H1 (cell line): ENCODE measurements around the gene ABCC11. TPM values are rescaled to one million over a fixed set of nuclear protein-coding genes. Genes with fewer than 3 reads are reported as not detected.

Experiments used
- CTCF ChIA-PET: fragments of 300-600 bp; sonication (Branson Sonifier 250); formaldehyde crosslinking; loops from one replicate; lab custom pipeline; 2021; ENCODE audit not compliant: partially characterized antibody; lab: Charles Lee
- POLR2A ChIA-PET: fragments of 300-600 bp; sonication (Branson Sonifier 250); formaldehyde crosslinking; loops from one replicate; lab custom pipeline; 2021; ENCODE audit warnings: inconsistent platforms; ENCODE audit not compliant: partially characterized antibody; lab: Charles Lee
- DNase-seq, 2 experiments: peaks; one replicate each; pipeline versions ENCODE4 v3.0.0 to v3.0.0-alpha.2; 2010 to 2022; ENCODE audit warnings: low spot score in 2 of 2, low read depth in 1 of 2, mixed read lengths in 1 of 2
- FAIRE-seq: peaks from 2 replicates; lab custom pipeline; 2011; peaks lifted over from hg19 to GRCh38; lab: Jason Lieb, UNC
- H2AFZ ChIP-seq: 2 replicates; pipeline ENCODE4 v1.8.1; 2012; ENCODE audit warnings: low read length, inconsistent platforms
- H2AK5ac ChIP-seq: 2 replicates; pipeline ENCODE4 v1.6.1; 2013; ENCODE audit warnings: low read depth, low read length
- H2BK120ac ChIP-seq: replicated peaks from 2 replicates; pipeline ENCODE3; 2013; ENCODE audit warnings: low read depth, low read length, inconsistent platforms
- H2BK12ac ChIP-seq: 2 replicates; pipeline ENCODE4 v1.6.1; 2013; ENCODE audit warnings: low read depth, low read length
- H2BK15ac ChIP-seq: 2 replicates; pipeline ENCODE4 v1.6.1; 2013; ENCODE audit warnings: low read length
- H2BK20ac ChIP-seq: 2 replicates; pipeline ENCODE4 v1.6.1; 2013; ENCODE audit warnings: low read length
- H2BK5ac ChIP-seq: 2 replicates; pipeline ENCODE4 v1.6.1; 2013; ENCODE audit warnings: low read depth, low read length
- H3K14ac ChIP-seq: 2 replicates; pipeline ENCODE4 v1.6.1; 2013; ENCODE audit warnings: inconsistent platforms; ENCODE audit not compliant: insufficient read length
- H3K18ac ChIP-seq: 2 replicates; pipeline ENCODE4 v1.6.1; 2013; ENCODE audit warnings: low read length; ENCODE audit errors: extremely low read depth
- H3K23ac ChIP-seq: 2 replicates; pipeline ENCODE4 v1.6.1; 2013; ENCODE audit warnings: inconsistent platforms; ENCODE audit not compliant: insufficient read length
- H3K23me2 ChIP-seq: 2 replicates; pipeline ENCODE4 v1.6.1; 2013; ENCODE audit warnings: low read depth, low read length
- H3K27ac ChIP-seq: 2 replicates; pipeline ENCODE4 v1.6.1; 2011; ENCODE audit warnings: low read depth, low read length, inconsistent platforms
- H3K27me3 ChIP-seq, 4 experiments: replicated peaks in 1 of 4; 1 replicate in 1 of 4; 2 replicates in 3 of 4; pipeline versions ENCODE4 v1.6.1 to v1.8.1; 2011 to 2013; ENCODE audit warnings: low read length in 3 of 4, mild to moderate bottlenecking in 3 of 4, inconsistent platforms in 2 of 4, mixed read lengths in 2 of 4, moderate library complexity in 1 of 4; ENCODE audit not compliant: control insufficient read depth in 3 of 4, insufficient read depth in 3 of 4; ENCODE audit errors: extremely low read depth in 1 of 4
- H3K36me3 ChIP-seq, 4 experiments: 2 replicates each; pipeline versions ENCODE4 v1.6.1 to v1.8.1; 2011 to 2013; ENCODE audit warnings: mild to moderate bottlenecking in 4 of 4, low read length in 3 of 4, moderate library complexity in 2 of 4, control low read depth in 1 of 4, inconsistent platforms in 1 of 4; ENCODE audit not compliant: insufficient read depth in 4 of 4, control insufficient read depth in 2 of 4
- H3K4ac ChIP-seq: replicated peaks from 2 replicates; pipeline ENCODE3; 2013; ENCODE audit warnings: low read length, low read depth, mixed read lengths, inconsistent platforms; ENCODE audit not compliant: insufficient read length
- H3K4me1 ChIP-seq, 4 experiments: replicated peaks in 1 of 4; 1 replicate in 1 of 4; 2 replicates in 3 of 4; pipeline versions ENCODE4 v1.6.1 to v1.8.1; 2011 to 2013; ENCODE audit warnings: low read length in 3 of 4, inconsistent platforms in 2 of 4, mixed read lengths in 1 of 4; ENCODE audit not compliant: insufficient read depth in 4 of 4, control insufficient read depth in 3 of 4
- H3K4me2 ChIP-seq, 2 experiments: 2 replicates each; pipeline versions ENCODE4 v1.6.1 to v1.8.1; 2011 to 2013; ENCODE audit warnings: low read depth in 2 of 2, low read length in 2 of 2, control low read depth in 1 of 2, inconsistent platforms in 1 of 2, mild to moderate bottlenecking in 1 of 2; ENCODE audit not compliant: insufficient read depth in 1 of 2
- H3K4me3 ChIP-seq, 4 experiments: fragments of 200-600, 300-600 bp in 1 of 4; sonication (generic), shearing (Covaris generic), sonication (Bioruptor Twin) in 1 of 4; 2 replicates each; pipeline versions ENCODE4 v1.5.1 to v1.8.1; 2011 to 2016; ENCODE audit warnings: low read length in 4 of 4, low read depth in 3 of 4, control low read depth in 2 of 4, inconsistent platforms in 2 of 4, mild to moderate bottlenecking in 2 of 4, mixed read lengths in 1 of 4, moderate library complexity in 1 of 4; ENCODE audit not compliant: insufficient read depth in 2 of 4; ENCODE audit errors: extremely low read depth in 1 of 4
- H3K56ac ChIP-seq: replicated peaks from 2 replicates; pipeline ENCODE3; 2013; ENCODE audit warnings: low read depth, mild to moderate bottlenecking, mixed read lengths, low read length, inconsistent platforms; ENCODE audit not compliant: insufficient read length
- H3K79me1 ChIP-seq: 2 replicates; pipeline ENCODE4 v1.6.1; 2013; ENCODE audit warnings: low read depth, low read length, control low read depth
- H3K79me2 ChIP-seq, 2 experiments: 2 replicates each; pipeline versions ENCODE4 v1.6.1 to v1.8.1; 2012 to 2013; ENCODE audit warnings: low read length in 2 of 2, mild to moderate bottlenecking in 2 of 2, inconsistent platforms in 1 of 2; ENCODE audit not compliant: insufficient read depth in 2 of 2, control insufficient read depth in 1 of 2
- H3K9ac ChIP-seq, 4 experiments: replicated peaks in 1 of 4; 1 replicate in 1 of 4; 2 replicates in 3 of 4; pipeline versions ENCODE4 v1.6.1 to v1.8.1; 2011 to 2013; ENCODE audit warnings: low read depth in 3 of 4, low read length in 3 of 4, control low read depth in 2 of 4, mild to moderate bottlenecking in 2 of 4, moderate library complexity in 2 of 4, inconsistent platforms in 1 of 4; ENCODE audit errors: extremely low read depth in 1 of 4
- H3K9me3 ChIP-seq, 2 experiments: 2 replicates each; pipeline versions ENCODE4 v1.6.1 to v1.8.1; 2012 to 2013; ENCODE audit warnings: mild to moderate bottlenecking in 2 of 2, moderate library complexity in 2 of 2, control low read depth in 1 of 2, inconsistent platforms in 1 of 2, low read depth in 1 of 2, low read length in 1 of 2, mixed read lengths in 1 of 2; ENCODE audit not compliant: insufficient read depth in 2 of 2
- H4K20me1 ChIP-seq, 2 experiments: replicated peaks in 1 of 2; 2 replicates each; pipeline versions ENCODE3 to v1.8.1; 2011 to 2013; ENCODE audit warnings: inconsistent platforms in 2 of 2, low read length in 2 of 2, mild to moderate bottlenecking in 1 of 2; ENCODE audit not compliant: insufficient read depth in 2 of 2, control insufficient read depth in 1 of 2
- H4K5ac ChIP-seq: 2 replicates; pipeline ENCODE4 v1.6.1; 2013; ENCODE audit warnings: low read length, low read depth, mixed read lengths, inconsistent platforms; ENCODE audit not compliant: insufficient read length
- H4K8ac ChIP-seq: 2 replicates; pipeline ENCODE4 v1.8.0; 2013; ENCODE audit warnings: mild to moderate bottlenecking, moderate library complexity, low read length, inconsistent platforms; ENCODE audit not compliant: insufficient read depth; ENCODE audit errors: extremely low read depth
- H4K91ac ChIP-seq: replicated peaks from 2 replicates; pipeline ENCODE3; 2013; ENCODE audit warnings: low read length, mixed read lengths, inconsistent platforms; ENCODE audit not compliant: insufficient read length
- ASH2L ChIP-seq: fragments of 200-600, 300-600 bp; sonication (generic); IDR thresholded peaks from one replicate; pipeline ENCODE4 v1.7.1; 2017; ENCODE audit warnings: low read length
- EZH2 ChIP-seq: fragments of 200-600 bp; sonication (generic); IDR thresholded peaks from 2 replicates; pipeline ENCODE4 v1.7.1; 2012; ENCODE audit warnings: low read depth, mild to moderate bottlenecking, moderate library complexity, low read length, inconsistent platforms; ENCODE audit not compliant: severe bottlenecking
- FOSL1 ChIP-seq: IDR thresholded peaks from 2 replicates; pipeline ENCODE4 v1.6.1; 2011; ENCODE audit warnings: mild to moderate bottlenecking, low read depth, low read length, moderate library complexity; ENCODE audit not compliant: insufficient read depth
- KDM1A ChIP-seq: fragments of 200-600, 300-600 bp; sonication (generic); IDR thresholded peaks from 2 replicates; pipeline ENCODE4 v1.7.1; 2016; ENCODE audit warnings: mild to moderate bottlenecking, low read length, borderline replicate concordance
- MAFK ChIP-seq: IDR thresholded peaks from 2 replicates; pipeline ENCODE4 v1.6.1; 2012; ENCODE audit warnings: low read depth, mild to moderate bottlenecking, improper control_type of control experiment, low read length
- NANOG ChIP-seq: IDR thresholded peaks from 2 replicates; pipeline ENCODE4 v1.6.1; 2011; ENCODE audit warnings: low read length, low read depth, mild to moderate bottlenecking, inconsistent platforms; ENCODE audit not compliant: insufficient read depth, poor library complexity, severe bottlenecking
- POU5F1 ChIP-seq: IDR thresholded peaks from 2 replicates; pipeline ENCODE4 v1.6.1; 2011; ENCODE audit warnings: low read depth, mild to moderate bottlenecking, low read length, moderate library complexity
- RXRA ChIP-seq: IDR thresholded peaks from 2 replicates; pipeline ENCODE4 v1.6.1; 2011; ENCODE audit warnings: low read depth, mild to moderate bottlenecking, low read length, moderate library complexity; ENCODE audit not compliant: insufficient read depth
- SIRT6 ChIP-seq: IDR thresholded peaks from one replicate; pipeline ENCODE4 v1.7.1; 2012; ENCODE audit warnings: low read length, inconsistent platforms
- TAF7 ChIP-seq: optimal IDR thresholded peaks from 2 replicates; pipeline ENCODE3; 2011; ENCODE audit warnings: low read depth, mild to moderate bottlenecking, inconsistent platforms, low read length, moderate library complexity, borderline replicate concordance
- TCF12 ChIP-seq: IDR thresholded peaks from 2 replicates; pipeline ENCODE4 v1.6.1; 2011; ENCODE audit warnings: low read depth, mild to moderate bottlenecking, low read length
- TEAD4 ChIP-seq: IDR thresholded peaks from 2 replicates; pipeline ENCODE4 v1.6.1; 2012; ENCODE audit warnings: low read depth, low read length, inconsistent platforms, mixed read lengths
- ZNF274 ChIP-seq: IDR thresholded peaks from 2 replicates; pipeline ENCODE4 v1.7.0; 2012; ENCODE audit warnings: low read length, borderline replicate concordance; ENCODE audit errors: extremely low read depth
- WGBS, 2 experiments: shearing (Covaris generic) in 1 of 2; methylation state at CpG; one replicate each; pipeline versions ENCODE4 v1.1.6 to v1.1.7; 2013 to 2015; ENCODE audit warnings: low lambda C conversion rate in 2 of 2, mixed read lengths in 2 of 2, inconsistent platforms in 1 of 2, low coverage in 1 of 2, missing lambda C conversion rate in 1 of 2; ENCODE audit not compliant: insufficient replicate concordance in 2 of 2, insufficient coverage in 1 of 2, insufficient read length in 1 of 2; ENCODE audit errors: extremely low coverage in 1 of 2, missing lambda C conversion rate in 1 of 2; 5-methylcytosine and 5-hydroxymethylcytosine counted together
- polyA plus RNA-seq, 7 experiments: library from polyadenylated mRNA; depleted of rRNA in 3 of 7; stranded (reverse) in 5 of 7; unstranded in 2 of 7; fragments of >200 nt in 5 of 7; fragments of 200-250 nt in 2 of 7; gene quantifications; 1 replicate in 5 of 7; 2 replicates in 1 of 7; 4 replicates in 1 of 7; pipeline versions ENCODE4 v1.2.1 to v1.2.3, GENCODE V29; 2011 to 2013; ENCODE audit warnings: missing spikeins in 2 of 7, mixed read lengths in 2 of 7
- total RNA-seq: library from RNA; stranded (reverse); fragmentation: NEBNext Ultra II Directional; extraction: Animal tissue kit (Norgen Biotek cat#: 25700); gene quantifications from 2 replicates; pipeline ENCODE4 v1.2.1, GENCODE V29; 2021

Gene ABCC11
- total and polyA plus RNA-seq, 2 of the 8 experiments (the other 6 are each of a cell fraction or from before 2014, with no cell fraction given), result 0.06 TPM; not detected in 1

- H3K14ac ChIP-seq, result no peak overlapping the region
- no peaks in the 10 kb centered on the region for H3K23me2 ChIP-seq
- H3K56ac ChIP-seq, result no peak overlapping the region
- H3K4ac ChIP-seq, result no peak overlapping the region
- no peak overlapping the region for H3K18ac ChIP-seq
- 86 to 100% methylated on average over 1 to 8 of the region's 8 CpGs for WGBS, 2 experiments
- no peaks in the 10 kb centered on the region for H4K20me1 ChIP-seq
- no peaks in the 10 kb centered on the region for H3K4me1 ChIP-seq
- H3K4me3 ChIP-seq, result no peak overlapping the region
- H3K23ac ChIP-seq, result no peak overlapping the region
- H4K91ac ChIP-seq, result no peak overlapping the region
- no peak overlapping the region for H2BK5ac ChIP-seq
- H3K79me2 ChIP-seq, result no peaks in the 10 kb centered on the region
- POLR2A ChIA-PET, result interaction anchor here (0.7 kb wide), 1 partner anchor 21 kb away, joined by 3 read pairs; no protein-coding TSS in a partner anchor
- no peaks in the 10 kb centered on the region for H3K9me3 ChIP-seq
- no peak overlapping the region for H2AFZ ChIP-seq
- TF ChIP-seq TCF12 (no peak), SIRT6 (no peak), NANOG (no peak), ASH2L (no peak), POU5F1 (no peak), RXRA (no peak), EZH2 (no peak), TEAD4 (no peak), MAFK (no peak), KDM1A (no peak), FOSL1 (no peak), ZNF274 (no peak), TAF7 (no peak)
- no peak overlapping the region for H2BK120ac ChIP-seq
- no peak overlapping the region for H2BK12ac ChIP-seq
- no peak for DNase-seq
- no peak overlapping the region for H2BK15ac ChIP-seq
- no peak overlapping the region for H3K9ac ChIP-seq
- no peak overlapping the region for H3K27ac ChIP-seq
- FAIRE-seq, result peak; percentile 39
- no peaks in the 10 kb centered on the region for H3K79me1 ChIP-seq
- no peak overlapping the region for H2BK20ac ChIP-seq
- no peaks in the 10 kb centered on the region for H3K27me3 ChIP-seq
- H2AK5ac ChIP-seq, result no peak overlapping the region
- no peak overlapping the region for H3K4me2 ChIP-seq
- H4K5ac ChIP-seq, result no peak overlapping the region
- peaks cover 0 to 5% (median 2%) of the 10 kb centered on the region in 4 experiments; a peak in 3 of 8 replicates for H3K36me3 ChIP-seq
- CTCF ChIA-PET, result no interaction called here
- no peak overlapping the region for H4K8ac ChIP-seq
These were observed 25.6 kb upstream of the ABCC11 start for GRCh38 chr16:48272837-48273421.
